GM12878 (cell line): Measurements from ENCODE around the gene TBX15. TPM values are rescaled to one million over a fixed set of nuclear protein-coding genes. Genes with fewer than 3 reads are reported as not detected.

Experiments used
- ATAC-seq: fragments of 200-7000 bp; cut with Tn5 transposase; 3 replicates; pipeline ENCODE4 v1.9.1; 2020; ENCODE audit warnings: mild to moderate bottlenecking, moderate library complexity
- BruUV-seq: library from RNA; stranded (reverse); fragments of 400-500 nt; replicated peaks from 2 replicates; lab custom pipeline; 2021; lab: Mats Ljungman, UMichigan
- CTCF ChIA-PET: fragments of 300-600 bp; sonication (Branson Sonifier 250); formaldehyde crosslinking; extraction: SDS; loops from one replicate; lab custom pipeline; 2021; ENCODE audit warnings: inconsistent platforms; lab: Yijun Ruan, JAX
- POLR2A ChIA-PET: fragments of 350-600 bp; formaldehyde crosslinking; extraction: SDS; loops from one replicate; lab custom pipeline; 2021; ENCODE audit warnings: inconsistent platforms; lab: Charles Lee
- RAD21 ChIA-PET: fragments of 300-600 bp; sonication (Branson Sonifier 250); formaldehyde crosslinking; loops from one replicate; lab custom pipeline; 2023; ENCODE audit warnings: antibody characterized with exemption; ENCODE audit not compliant: unreplicated experiment; lab: Charles Lee
- SMC1A ChIA-PET: fragments of 300-600 bp; sonication (Branson Sonifier 250); formaldehyde crosslinking; loops from one replicate; lab custom pipeline; 2023; ENCODE audit not compliant: unreplicated experiment, uncharacterized antibody; lab: Charles Lee
- DNase-seq: peaks from one replicate; pipeline ENCODE4 v3.0.0-alpha.2; 2011; ENCODE audit warnings: low read depth, low spot score
- FAIRE-seq: peaks from 3 replicates; lab custom pipeline; 2011; peaks lifted over from hg19 to GRCh38; lab: Jason Lieb, UNC
- H2AFZ ChIP-seq: 2 replicates; pipeline ENCODE4 v1.6.0; 2011; ENCODE audit warnings: low read depth, low read length, control low read depth; ENCODE audit not compliant: control insufficient read depth
- H3K27ac ChIP-seq: 2 replicates; pipeline ENCODE4 v1.5.1; 2011; ENCODE audit warnings: control low read depth; ENCODE audit not compliant: control insufficient read depth, insufficient read depth
- H3K27me3 ChIP-seq, 2 experiments: replicated peaks in 1 of 2; 2 replicates each; pipeline versions ENCODE4 v1.6.0 to v1.6.1; 2011; ENCODE audit warnings: low read length in 1 of 2; ENCODE audit not compliant: control insufficient read depth in 2 of 2, insufficient read depth in 2 of 2
- H3K36me3 ChIP-seq, 2 experiments: 2 replicates each; pipeline ENCODE4 v1.5.1; 2011; ENCODE audit warnings: low read length in 1 of 2; ENCODE audit not compliant: control insufficient read depth in 2 of 2, insufficient read depth in 2 of 2
- H3K4me1 ChIP-seq: 2 replicates; pipeline ENCODE4 v1.6.1; 2011; ENCODE audit warnings: mild to moderate bottlenecking, low read length, moderate library complexity, mixed read lengths; ENCODE audit not compliant: control insufficient read depth, insufficient read depth
- H3K4me2 ChIP-seq: 2 replicates; pipeline ENCODE4 v1.6.0; 2011; ENCODE audit warnings: control low read depth; ENCODE audit not compliant: control insufficient read depth, insufficient read depth
- H3K4me3 ChIP-seq: fragments of 200-600 bp; sonication (generic); 2 replicates; pipeline ENCODE4 v1.5.1; 2016
- H3K79me2 ChIP-seq: 2 replicates; pipeline ENCODE4 v1.6.0; 2011; ENCODE audit warnings: low read length; ENCODE audit not compliant: control insufficient read depth, insufficient read depth
- H3K9ac ChIP-seq: 2 replicates; pipeline ENCODE4 v1.8.0; 2011; ENCODE audit warnings: low read length, control low read depth, mixed read lengths; ENCODE audit not compliant: control insufficient read depth, insufficient read depth
- H3K9me3 ChIP-seq: replicated peaks from 3 replicates; pipeline ENCODE4 v1.5.1; 2011; ENCODE audit warnings: mild to moderate bottlenecking, low read length; ENCODE audit not compliant: control insufficient read depth, insufficient read depth
- H4K20me1 ChIP-seq: 2 replicates; pipeline ENCODE4 v1.6.0; 2011; ENCODE audit not compliant: control insufficient read depth, insufficient read depth
- IKZF2 ChIP-seq, 2 experiments: fragments of 450-650 bp; IDR thresholded peaks; 2 replicates each; pipeline ENCODE4 v1.6.1; 2017; ENCODE audit warnings: mild to moderate bottlenecking in 2 of 2, moderate library complexity in 2 of 2
- RAD21 ChIP-seq: IDR thresholded peaks from 2 replicates; pipeline ENCODE4 v1.6.1; 2011; ENCODE audit warnings: mild to moderate bottlenecking, low read depth, low read length, moderate library complexity; ENCODE audit not compliant: insufficient read depth
- RAD51 ChIP-seq: fragments of 450-650 bp; IDR thresholded peaks from 2 replicates; pipeline ENCODE4 v1.6.1; 2016; ENCODE audit warnings: moderate library complexity, mild to moderate bottlenecking, inconsistent platforms
- RFX5 ChIP-seq: IDR thresholded peaks from 2 replicates; pipeline ENCODE4 v1.6.1; 2011; ENCODE audit warnings: low read depth, low read length, improper control_type of control experiment
- WGBS: methylation state at CpG from one replicate; pipeline ENCODE4 v1.1.6; 2016; ENCODE audit warnings: low lambda C conversion rate; ENCODE audit not compliant: insufficient replicate concordance, insufficient coverage; ENCODE audit errors: missing lambda C conversion rate; 5-methylcytosine and 5-hydroxymethylcytosine counted together
- in situ Hi-C: fragments of 300-500 bp; cut with MboI; formaldehyde crosslinking; loops from 9 replicates; pipeline ENCODE4 v1.14.3; 2018; ENCODE audit warnings: mixed read lengths
- intact Hi-C: fragments of 100-400 bp; cut with micrococcal nuclease; formaldehyde crosslinking; loops from one replicate; pipeline ENCODE4 v1.14.2; 2022; ENCODE audit not compliant: unreplicated experiment
- polyA plus RNA-seq, 11 experiments: library from polyadenylated mRNA; depleted of rRNA in 4 of 11; unstranded in 6 of 11; stranded (reverse) in 5 of 11; fragments of >200 nt; fragmentation: Nextera tagmentation in 4 of 11; fragmentation: Illumina TruSeq in 1 of 11; extraction: Ambion mirVana in 4 of 11; extraction: Trizol in 1 of 11; gene quantifications; 1 replicate in 1 of 11; 2 replicates in 10 of 11; pipeline versions ENCODE4 v1.2.1 to v1.2.3, GENCODE V29; 2011 to 2016; ENCODE audit warnings: inconsistent platforms in 2 of 11, missing spikeins in 2 of 11, low read depth in 1 of 11
- total RNA-seq, 4 experiments: library from RNA; depleted of rRNA in 3 of 4; stranded (reverse); fragments of >200 nt in 3 of 4; fragmentation: Illumina TruSeq in 1 of 4; extraction: Trizol in 1 of 4; gene quantifications; 2 replicates each; pipeline versions ENCODE4 v1.2.1 to v1.2.3, GENCODE V29; 2013 to 2021
- TF ChIP-seq, protein P1 (sequence below): fragments of 450-650 bp; IDR thresholded peaks from 2 replicates; pipeline ENCODE4 v1.6.1; 2016; ENCODE audit warnings: mild to moderate bottlenecking
- TF ChIP-seq, protein P2 (sequence below): IDR thresholded peaks from 2 replicates; pipeline ENCODE4 v1.6.1; 2012; ENCODE audit warnings: low read length, inconsistent platforms
- TF ChIP-seq, protein P3 (sequence below): IDR thresholded peaks from 2 replicates; pipeline ENCODE4 v1.6.1; 2012; ENCODE audit warnings: improper control_type of control experiment, low read depth, low read length; ENCODE audit not compliant: insufficient replicate concordance

Gene TBX15
- total and polyA plus RNA-seq, 10 of the 15 experiments (the other 5 are each of a cell fraction or from before 2014, with no cell fraction given): 0.64 to 9.4 (median 0.99) TPM

DNA sequence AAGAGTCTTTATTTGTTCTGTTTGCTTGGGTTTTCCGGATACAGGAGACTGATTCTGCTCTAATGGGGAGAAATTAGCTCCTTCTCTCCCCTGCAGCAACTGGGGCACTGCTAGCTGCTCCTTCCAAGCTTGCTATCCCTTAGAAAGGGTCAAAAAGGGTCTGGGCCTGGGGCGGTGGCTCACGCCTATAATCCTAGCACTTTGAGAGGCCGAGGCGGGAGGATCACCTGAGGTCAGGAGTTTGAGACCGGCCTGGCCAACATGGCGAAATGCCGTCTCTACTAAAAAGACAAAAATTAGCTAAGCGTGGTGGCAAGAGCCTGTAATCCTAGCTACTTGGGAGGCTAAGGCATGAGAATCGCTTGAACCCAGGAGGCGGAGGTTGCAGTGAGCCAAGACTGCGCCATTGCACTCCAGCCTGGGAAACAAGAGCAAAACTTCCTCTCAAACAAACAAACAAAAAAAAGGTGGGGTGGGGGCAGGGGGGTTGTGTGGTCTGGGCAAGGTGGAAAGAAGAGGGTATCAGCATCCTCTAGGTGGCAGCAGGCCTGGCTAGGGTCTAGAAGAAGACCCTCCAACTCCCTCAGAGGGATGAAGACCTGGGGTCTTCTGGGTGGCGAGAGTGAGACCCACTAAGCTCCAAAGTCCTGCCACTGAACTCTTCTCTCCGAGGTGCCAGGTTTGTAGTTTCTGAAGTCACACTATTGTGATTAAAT, 15.4 kb upstream of the TBX15 start (continued):
- TF ChIP-seq, protein P1, sequence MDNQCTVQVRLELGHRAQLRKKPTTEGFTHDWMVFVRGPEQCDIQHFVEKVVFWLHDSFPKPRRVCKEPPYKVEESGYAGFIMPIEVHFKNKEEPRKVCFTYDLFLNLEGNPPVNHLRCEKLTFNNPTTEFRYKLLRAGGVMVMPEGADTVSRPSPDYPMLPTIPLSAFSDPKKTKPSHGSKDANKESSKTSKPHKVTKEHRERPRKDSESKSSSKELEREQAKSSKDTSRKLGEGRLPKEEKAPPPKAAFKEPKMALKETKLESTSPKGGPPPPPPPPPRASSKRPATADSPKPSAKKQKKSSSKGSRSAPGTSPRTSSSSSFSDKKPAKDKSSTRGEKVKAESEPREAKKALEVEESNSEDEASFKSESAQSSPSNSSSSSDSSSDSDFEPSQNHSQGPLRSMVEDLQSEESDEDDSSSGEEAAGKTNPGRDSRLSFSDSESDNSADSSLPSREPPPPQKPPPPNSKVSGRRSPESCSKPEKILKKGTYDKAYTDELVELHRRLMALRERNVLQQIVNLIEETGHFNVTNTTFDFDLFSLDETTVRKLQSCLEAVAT: no peak

DNA sequence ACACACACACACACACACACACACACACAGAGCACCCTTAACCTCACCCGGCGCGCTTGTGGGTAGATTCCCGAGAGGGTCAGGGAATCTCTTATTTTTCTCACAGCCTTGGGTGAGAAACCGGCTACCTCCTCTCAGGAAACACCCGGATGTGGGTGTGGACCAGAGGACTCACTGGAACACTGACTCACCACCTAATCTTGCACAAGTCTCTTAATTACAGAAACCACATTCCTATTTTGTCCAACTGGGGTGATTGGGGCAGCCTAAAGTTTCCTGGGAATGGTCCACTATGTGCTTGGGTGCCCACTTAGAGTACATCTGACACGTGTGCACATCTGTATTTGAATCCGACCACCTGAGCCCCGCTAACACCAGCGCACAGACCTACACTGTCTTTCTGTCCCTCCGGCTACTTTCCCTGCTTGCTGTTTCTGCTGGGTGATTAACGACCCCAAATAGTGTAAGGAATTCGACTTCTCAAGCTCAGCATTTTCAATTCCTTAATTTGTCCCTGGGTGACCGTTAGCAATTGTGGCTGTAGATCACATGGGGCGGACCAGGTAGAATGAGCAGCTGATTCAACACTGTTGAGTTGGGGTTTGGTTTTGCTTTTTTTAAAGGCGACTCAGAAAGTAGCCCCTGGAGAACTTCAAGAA, 14.0 kb upstream of the TBX15 start:
- whole genome bisulfite sequencing: 29% methylated on average over 16 of the region's 16 CpGs
- Histone ChIP-seq H3K79me2 (no peaks in the 10 kb centered on the region), H3K27me3 (peaks cover 6 to 21% of the 10 kb centered on the region in 2 experiments), H3K9me3 (peaks cover 4% of the 10 kb centered on the region; the same call in 1 of the 3 replicates), H2AFZ (no peak overlapping the region), H3K4me3 (no peak overlapping the region), H3K4me2 (0 out of 2 replicates have a peak overlapping the region, but pooled peaks have one; percentile 38), H3K36me3 (no peaks in the 10 kb centered on the region), H3K9ac (no peak overlapping the region), H4K20me1 (no peaks in the 10 kb centered on the region), H3K4me1 (no peaks in the 10 kb centered on the region; the same call in 1 of the 2 replicates), H3K27ac (no peak overlapping the region)
- RAD21 ChIA-PET: no interaction called here
- no peak for TF ChIP-seq IKZF2 (IDR thresholded peaks at IDR 0.05)
- TF ChIP-seq, protein P2, sequence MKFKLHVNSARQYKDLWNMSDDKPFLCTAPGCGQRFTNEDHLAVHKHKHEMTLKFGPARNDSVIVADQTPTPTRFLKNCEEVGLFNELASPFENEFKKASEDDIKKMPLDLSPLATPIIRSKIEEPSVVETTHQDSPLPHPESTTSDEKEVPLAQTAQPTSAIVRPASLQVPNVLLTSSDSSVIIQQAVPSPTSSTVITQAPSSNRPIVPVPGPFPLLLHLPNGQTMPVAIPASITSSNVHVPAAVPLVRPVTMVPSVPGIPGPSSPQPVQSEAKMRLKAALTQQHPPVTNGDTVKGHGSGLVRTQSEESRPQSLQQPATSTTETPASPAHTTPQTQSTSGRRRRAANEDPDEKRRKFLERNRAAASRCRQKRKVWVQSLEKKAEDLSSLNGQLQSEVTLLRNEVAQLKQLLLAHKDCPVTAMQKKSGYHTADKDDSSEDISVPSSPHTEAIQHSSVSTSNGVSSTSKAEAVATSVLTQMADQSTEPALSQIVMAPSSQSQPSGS: no peak
- TF ChIP-seq RFX5: no peak
- TF ChIP-seq RAD51: peak; percentile 26; the same call in 1 of the 2 replicates
- no peak for TF ChIP-seq RAD21
- TF ChIP-seq, protein P3, sequence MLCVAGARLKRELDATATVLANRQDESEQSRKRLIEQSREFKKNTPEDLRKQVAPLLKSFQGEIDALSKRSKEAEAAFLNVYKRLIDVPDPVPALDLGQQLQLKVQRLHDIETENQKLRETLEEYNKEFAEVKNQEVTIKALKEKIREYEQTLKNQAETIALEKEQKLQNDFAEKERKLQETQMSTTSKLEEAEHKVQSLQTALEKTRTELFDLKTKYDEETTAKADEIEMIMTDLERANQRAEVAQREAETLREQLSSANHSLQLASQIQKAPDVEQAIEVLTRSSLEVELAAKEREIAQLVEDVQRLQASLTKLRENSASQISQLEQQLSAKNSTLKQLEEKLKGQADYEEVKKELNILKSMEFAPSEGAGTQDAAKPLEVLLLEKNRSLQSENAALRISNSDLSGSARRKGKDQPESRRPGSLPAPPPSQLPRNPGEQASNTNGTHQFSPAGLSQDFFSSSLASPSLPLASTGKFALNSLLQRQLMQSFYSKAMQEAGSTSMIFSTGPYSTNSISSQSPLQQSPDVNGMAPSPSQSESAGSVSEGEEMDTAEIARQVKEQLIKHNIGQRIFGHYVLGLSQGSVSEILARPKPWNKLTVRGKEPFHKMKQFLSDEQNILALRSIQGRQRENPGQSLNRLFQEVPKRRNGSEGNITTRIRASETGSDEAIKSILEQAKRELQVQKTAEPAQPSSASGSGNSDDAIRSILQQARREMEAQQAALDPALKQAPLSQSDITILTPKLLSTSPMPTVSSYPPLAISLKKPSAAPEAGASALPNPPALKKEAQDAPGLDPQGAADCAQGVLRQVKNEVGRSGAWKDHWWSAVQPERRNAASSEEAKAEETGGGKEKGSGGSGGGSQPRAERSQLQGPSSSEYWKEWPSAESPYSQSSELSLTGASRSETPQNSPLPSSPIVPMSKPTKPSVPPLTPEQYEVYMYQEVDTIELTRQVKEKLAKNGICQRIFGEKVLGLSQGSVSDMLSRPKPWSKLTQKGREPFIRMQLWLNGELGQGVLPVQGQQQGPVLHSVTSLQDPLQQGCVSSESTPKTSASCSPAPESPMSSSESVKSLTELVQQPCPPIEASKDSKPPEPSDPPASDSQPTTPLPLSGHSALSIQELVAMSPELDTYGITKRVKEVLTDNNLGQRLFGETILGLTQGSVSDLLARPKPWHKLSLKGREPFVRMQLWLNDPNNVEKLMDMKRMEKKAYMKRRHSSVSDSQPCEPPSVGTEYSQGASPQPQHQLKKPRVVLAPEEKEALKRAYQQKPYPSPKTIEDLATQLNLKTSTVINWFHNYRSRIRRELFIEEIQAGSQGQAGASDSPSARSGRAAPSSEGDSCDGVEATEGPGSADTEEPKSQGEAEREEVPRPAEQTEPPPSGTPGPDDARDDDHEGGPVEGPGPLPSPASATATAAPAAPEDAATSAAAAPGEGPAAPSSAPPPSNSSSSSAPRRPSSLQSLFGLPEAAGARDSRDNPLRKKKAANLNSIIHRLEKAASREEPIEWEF: no peak
- in situ Hi-C loops: no loop called here
- BruUV-seq: no TSS peak
- DNase-seq (no peak), FAIRE-seq (peak; percentile 47), ATAC-seq (peak; percentile 22)
- CTCF ChIA-PET: no interaction called here
- POLR2A ChIA-PET: no interaction called here
- intact Hi-C loops: loop anchor here (10.0 kb wide), 1 partner anchor 537 kb away; no protein-coding TSS in a partner anchor
- SMC1A ChIA-PET: no interaction called here
